MM.1S (cell line): Measurements from ENCODE around the gene BRIP1.

ENCODE experiments used
- EZH2 ChIP-seq: fragments of 300-600 bp; sonication (generic); optimal IDR thresholded peaks from 2 replicates; pipeline ENCODE3; 2017; ENCODE audit warnings: low read depth, mild to moderate bottlenecking, antibody characterized with exemption, low read length, mixed read lengths
- EZH2phosphoT487 ChIP-seq: fragments of 300-600 bp; sonication (generic); IDR thresholded peaks from 2 replicates; pipeline ENCODE4 v1.6.1; 2018; ENCODE audit warnings: antibody characterized with exemption, low read length
- TF ChIP-seq, protein P1 (sequence below): fragments of 300-600 bp; sonication (generic); IDR thresholded peaks from 2 replicates; pipeline ENCODE4 v1.5.1; 2016; ENCODE audit warnings: antibody characterized with exemption, low read length, mixed read lengths

DNA sequence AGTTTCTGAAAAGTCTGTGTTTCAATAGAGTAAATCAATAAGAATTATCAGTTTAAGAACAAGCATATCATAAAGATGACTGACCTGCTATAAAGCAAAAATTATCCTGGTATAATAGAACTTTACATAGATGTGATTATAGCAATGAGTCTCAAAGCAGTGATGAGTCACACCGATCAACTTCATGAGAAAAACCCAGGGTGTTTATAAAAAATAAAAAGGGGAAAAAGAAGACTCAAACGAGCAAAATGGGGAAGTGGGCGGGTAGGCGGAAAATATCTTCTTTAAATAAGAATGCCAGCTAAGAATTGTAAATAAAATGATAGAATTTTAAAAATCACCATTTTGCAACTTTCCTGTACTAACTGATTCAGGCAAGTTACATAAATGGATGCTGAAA is 46.8 kb downstream of the BRIP1 start:
- TF ChIP-seq, protein P1, sequence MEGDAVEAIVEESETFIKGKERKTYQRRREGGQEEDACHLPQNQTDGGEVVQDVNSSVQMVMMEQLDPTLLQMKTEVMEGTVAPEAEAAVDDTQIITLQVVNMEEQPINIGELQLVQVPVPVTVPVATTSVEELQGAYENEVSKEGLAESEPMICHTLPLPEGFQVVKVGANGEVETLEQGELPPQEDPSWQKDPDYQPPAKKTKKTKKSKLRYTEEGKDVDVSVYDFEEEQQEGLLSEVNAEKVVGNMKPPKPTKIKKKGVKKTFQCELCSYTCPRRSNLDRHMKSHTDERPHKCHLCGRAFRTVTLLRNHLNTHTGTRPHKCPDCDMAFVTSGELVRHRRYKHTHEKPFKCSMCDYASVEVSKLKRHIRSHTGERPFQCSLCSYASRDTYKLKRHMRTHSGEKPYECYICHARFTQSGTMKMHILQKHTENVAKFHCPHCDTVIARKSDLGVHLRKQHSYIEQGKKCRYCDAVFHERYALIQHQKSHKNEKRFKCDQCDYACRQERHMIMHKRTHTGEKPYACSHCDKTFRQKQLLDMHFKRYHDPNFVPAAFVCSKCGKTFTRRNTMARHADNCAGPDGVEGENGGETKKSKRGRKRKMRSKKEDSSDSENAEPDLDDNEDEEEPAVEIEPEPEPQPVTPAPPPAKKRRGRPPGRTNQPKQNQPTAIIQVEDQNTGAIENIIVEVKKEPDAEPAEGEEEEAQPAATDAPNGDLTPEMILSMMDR = no peak
- TF ChIP-seq EZH2 (no peak), EZH2phosphoT487 (no peak)
